Measurements from ENCODE around the gene ACTN4.

DNA sequence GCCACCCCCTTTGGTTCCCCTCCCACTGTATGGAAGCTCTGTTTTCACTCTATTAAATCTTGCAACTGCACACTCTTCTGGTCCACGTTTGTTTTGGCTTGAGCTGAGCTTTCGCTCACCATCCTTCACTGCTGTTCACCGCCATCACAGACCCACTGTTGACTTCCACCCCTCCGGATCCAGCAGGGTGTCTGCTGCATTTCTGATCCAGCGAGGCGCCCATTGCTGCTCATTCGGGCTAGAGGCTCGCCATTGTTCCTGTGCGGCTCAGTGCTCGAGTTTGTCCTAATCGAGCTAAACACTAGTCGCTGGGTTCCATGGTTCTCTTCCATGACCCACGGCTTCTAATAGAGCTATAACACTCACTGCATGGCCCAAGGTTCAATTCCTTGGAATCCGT, 42.7 kb downstream of the ACTN4 start:
- TF ChIP-seq, protein P1, sequence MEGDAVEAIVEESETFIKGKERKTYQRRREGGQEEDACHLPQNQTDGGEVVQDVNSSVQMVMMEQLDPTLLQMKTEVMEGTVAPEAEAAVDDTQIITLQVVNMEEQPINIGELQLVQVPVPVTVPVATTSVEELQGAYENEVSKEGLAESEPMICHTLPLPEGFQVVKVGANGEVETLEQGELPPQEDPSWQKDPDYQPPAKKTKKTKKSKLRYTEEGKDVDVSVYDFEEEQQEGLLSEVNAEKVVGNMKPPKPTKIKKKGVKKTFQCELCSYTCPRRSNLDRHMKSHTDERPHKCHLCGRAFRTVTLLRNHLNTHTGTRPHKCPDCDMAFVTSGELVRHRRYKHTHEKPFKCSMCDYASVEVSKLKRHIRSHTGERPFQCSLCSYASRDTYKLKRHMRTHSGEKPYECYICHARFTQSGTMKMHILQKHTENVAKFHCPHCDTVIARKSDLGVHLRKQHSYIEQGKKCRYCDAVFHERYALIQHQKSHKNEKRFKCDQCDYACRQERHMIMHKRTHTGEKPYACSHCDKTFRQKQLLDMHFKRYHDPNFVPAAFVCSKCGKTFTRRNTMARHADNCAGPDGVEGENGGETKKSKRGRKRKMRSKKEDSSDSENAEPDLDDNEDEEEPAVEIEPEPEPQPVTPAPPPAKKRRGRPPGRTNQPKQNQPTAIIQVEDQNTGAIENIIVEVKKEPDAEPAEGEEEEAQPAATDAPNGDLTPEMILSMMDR (conservative IDR thresholded peaks at IDR 0.05; ENCODE audit: low read length): no peak
- no peak for TF ChIP-seq EZH2phosphoT487 (IDR thresholded peaks at IDR 0.05; ENCODE audit: borderline replicate concordance)
